HG03135 (cell line): ENCODE results near the gene TSPAN9.

Experiments
- ATAC-seq: cut with Tn5 transposase; IDR thresholded peaks from one replicate; pipeline ENCODE4 v1.9.1; 2021; ENCODE audit warnings: mild to moderate bottlenecking, moderate library complexity; ENCODE audit not compliant: unreplicated experiment

Gene TSPAN9

DNA sequence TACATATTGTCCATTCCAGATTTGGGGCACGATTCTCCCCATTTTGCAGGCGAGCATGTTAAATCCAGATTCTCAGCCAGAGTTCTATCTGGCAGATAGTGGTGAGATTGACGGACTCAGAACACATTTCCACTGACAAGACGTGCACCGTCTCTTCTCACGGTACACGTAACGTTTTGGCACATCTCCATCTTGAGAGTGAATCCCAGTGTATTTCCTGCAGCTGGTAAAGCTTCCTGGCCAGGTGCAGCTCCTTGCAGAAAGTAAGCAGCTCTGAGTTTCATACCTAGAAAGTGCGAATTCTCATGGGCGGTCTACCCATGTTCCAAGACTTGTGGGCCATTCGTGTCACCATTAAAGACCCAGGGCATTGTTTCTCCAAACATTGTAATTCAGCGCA lies 102.6 kb downstream of the TSPAN9 start:
- ATAC-seq: no peak

DNA sequence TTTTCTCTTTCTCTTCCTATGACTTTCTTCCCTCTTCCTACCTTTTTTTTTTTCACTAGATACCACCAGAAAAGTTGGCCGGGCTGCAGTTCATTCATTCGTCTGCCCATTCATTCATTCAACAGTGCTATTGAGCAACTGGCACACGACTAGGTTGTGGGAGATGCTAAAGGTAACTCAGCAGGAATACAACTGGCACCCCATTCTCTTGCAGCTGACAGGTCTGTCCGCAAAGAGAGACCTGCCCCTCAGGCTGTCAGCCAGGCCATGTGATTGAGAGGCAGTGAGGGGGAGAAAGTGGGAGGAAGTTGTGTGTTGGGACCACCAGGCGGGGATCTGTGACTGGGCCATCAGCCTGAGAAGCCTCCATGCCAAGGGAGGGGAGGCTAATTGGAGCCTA lies 105.2 kb downstream of the TSPAN9 start:
- no peak for ATAC-seq

DNA sequence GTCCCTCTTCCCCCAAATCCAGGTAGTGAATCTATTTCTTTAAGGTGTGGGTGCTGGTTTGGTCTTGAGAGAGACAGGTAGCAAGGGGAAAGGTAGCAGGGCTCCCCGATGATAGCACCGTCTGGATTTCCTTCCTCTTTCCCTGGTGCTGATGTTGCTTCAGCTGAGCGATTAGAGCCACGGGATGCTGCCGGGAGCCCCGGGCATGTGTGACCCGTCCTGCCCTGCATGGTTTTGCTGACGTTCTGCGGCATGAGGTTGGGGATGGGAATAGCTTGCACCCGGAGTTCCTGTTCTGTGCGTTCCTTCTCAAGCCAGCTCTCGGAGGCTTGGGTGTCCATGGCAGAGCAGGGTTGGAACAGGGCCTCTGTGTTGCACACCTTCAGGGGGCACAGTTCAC lies 107.3 kb downstream of the TSPAN9 start:
- no peak for ATAC-seq

DNA sequence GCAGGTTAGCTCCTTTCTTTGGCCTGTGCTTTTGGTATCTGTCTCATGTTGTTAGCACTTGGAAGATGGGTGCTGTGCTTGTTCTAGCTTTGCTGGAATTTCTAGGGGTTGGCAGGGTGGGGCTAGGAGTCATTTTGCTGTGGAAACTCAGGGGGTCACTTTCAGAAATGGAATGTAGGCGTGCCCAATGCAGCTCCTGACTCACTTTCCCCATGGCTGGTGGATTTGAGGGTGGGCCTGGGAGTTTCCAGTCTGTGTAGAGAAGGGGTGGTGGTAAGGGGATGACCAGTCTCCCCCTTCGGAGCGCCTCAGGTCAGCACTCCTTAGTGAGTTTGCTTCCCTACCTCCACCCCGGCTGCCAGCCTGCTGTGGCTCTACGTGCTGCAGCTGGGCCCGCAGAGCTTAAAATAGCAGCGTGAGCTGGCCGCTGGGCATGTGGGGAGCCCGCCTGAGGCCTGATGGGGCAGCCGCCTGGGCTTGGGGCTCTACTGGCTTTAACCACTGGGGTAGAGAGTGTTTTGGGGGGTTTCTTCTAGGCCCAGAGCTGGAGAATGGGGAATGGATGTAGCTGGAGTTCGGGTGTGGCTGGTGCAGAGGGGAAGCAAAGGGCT lies 108.2 kb downstream of the TSPAN9 start:
- no peak for ATAC-seq

DNA sequence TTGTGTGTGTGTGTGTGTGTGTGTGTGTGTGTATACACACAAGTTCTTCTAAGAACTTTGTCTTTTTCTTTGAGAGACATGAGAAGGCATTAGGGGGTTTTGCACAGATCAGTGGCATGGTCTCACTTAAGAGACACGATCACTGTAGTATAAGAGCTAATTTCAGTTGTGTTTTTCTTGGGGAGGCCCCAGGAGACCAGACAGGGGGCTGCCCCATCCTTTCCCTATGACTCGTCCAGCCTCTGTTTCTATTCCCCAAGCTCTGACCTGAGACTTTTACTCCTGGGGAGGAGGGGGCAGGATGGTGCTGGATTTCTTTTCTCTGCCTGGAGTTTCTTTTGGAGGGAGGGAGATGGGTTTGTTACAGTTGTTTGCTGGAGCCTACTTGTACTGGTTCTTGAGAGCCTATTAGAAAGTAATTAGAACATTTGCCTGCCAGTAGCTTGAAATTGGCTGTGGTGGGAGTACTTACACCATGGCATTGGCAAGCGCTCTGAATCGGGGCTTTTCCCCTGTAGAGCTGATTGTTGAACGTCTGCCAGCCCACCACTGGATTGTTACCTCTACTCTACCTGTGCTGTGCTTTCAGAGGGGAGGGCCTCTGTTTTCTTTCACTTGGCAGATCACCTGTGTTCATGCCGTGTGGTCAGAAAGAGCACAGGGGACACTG lies 109.5 kb downstream of the TSPAN9 start:
- ATAC-seq: no peak

DNA sequence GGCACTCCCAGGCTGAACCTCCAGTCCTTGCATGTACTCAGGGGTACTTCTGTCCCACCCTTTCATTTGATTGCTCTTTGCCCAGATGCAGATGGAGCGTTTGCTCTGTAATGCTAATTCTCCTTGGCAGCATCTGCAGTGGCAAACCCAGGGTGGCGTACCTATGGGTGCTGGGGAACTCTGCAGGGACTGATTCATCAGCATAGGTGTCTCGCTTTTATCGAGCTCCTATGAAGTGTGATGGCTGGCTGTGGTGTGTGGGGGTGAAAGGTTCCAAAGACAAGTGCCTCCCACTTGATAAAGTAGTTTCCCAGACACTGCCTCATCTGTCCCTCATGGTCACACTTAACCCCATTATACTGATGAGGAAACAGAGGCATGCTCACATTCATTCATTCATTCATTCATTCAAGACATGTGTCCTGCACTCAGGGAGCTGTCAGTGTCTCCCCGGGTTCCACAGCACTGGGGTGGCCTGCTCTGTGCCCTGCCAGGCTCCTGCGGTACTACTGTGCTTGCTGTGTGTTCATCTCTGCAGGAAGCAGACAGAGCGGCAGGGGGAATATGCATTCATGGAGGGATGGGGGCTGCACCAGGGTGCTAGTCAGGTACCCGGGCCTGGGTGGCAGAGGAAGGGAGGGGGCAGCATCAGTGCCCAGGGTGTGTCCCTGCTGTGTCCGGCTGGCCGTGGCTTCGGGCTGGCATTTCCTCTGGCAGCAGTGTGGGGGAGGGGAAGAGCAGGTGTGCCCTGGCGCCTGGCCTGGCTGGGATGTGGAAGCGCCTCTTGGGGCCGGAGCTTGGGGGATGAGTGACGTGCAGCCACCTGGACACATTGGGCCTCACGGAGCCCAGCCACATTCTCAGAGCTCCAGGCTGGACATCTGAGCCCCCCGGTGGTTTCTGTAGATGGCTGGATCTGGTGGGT lies 110.9 kb downstream of the TSPAN9 start:
- no peak for ATAC-seq

DNA sequence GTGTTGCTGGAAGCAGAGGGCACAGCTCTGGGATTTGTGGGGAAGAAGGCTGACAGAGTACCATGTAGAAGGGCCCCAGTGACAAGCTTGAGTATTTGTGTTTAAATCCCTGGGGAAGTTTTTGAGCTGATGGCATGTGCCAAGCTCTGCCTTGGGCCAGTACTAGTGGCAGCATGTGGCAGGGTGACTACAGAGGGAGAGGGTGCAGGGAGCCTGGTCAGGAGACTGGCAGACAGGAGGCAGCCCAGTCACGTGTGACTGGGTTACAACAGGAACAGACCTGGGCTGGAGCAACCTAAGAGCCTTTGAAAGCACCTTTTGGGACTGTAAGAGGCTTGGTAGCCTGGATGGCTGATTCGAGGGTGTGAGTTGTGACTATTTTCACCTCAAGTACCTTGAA lies 112.1 kb downstream of the TSPAN9 start:
- no peak for ATAC-seq

DNA sequence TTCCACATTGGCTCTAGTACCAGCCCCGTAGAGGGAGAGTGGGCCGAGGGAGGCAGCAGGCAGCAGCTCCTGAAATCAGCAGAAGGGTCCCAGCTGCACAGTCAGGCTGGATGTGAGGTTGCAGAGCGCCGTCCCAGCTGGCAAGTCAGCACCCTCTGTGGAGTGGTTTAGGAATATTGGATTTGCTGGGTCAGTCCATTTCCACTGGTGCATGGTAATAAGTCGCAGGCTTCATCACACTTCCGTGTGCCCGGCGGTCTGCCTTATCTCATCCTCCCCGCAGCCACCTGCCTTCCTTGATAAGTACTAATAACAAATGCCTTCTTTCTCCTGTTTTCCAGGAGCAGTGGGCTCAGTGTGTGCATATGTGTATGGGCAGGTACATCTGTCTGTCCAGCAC lies 112.9 kb downstream of the TSPAN9 start:
- no peak for ATAC-seq

DNA sequence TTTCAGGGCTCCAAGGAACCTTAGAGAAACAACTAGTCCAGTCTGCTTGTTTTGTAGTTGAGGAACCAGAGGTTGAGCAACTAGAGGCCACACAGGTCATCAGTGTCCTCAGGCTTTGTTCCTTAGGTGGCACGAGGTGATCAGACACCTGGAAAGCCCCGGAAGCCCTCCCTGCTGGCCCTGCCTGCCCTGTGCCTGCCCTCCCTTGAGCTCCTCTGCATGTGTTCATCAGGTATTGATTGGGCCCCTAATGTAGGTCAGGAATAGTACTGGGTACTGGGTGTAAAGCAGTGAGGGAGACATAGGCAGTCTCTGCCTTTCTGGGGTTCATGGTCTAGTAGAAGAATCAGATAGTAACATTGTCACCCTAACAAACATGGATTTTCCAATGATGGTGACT lies 114.3 kb downstream of the TSPAN9 start:
- ATAC-seq: no peak

DNA sequence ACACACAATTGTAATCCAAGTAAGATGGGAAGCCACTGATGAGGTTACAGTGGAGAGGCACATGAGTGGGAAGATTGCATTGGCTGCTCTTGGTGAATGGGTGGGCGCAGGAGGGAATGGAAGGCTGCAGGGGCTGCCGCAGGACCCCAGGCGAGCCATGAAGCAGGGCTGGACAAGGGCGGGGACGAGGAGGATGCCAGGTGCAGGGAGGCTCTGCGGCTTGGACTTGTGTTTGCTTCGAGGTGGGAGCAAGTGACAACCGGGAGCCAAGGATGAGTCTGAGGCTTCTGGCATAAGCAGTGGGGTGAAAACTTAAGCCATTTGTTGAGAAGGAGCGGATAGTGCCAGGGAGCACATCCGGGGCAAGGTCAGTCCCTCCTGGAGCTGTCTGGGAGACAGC lies 115.0 kb downstream of the TSPAN9 start:
- no peak for ATAC-seq

DNA sequence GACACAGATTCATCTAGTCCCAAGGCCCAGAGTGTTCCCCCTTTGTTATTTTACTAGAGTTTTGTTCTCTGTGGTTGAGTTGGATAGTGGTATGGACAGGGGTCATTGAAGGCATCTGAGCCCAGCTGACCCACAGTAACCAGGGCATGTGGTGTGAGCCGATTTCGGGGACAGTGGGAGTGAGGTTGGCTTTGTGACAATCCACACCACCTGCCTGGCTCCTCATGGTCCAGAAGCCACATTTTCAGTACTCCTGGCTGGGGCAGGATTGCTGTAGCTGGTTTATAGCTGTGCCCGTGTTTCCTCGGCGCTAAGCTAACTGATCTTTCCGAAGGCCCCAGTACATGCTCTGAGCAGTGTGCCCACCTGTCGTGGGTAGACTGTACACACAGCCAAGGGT lies 116.0 kb downstream of the TSPAN9 start:
- ATAC-seq: no peak

DNA sequence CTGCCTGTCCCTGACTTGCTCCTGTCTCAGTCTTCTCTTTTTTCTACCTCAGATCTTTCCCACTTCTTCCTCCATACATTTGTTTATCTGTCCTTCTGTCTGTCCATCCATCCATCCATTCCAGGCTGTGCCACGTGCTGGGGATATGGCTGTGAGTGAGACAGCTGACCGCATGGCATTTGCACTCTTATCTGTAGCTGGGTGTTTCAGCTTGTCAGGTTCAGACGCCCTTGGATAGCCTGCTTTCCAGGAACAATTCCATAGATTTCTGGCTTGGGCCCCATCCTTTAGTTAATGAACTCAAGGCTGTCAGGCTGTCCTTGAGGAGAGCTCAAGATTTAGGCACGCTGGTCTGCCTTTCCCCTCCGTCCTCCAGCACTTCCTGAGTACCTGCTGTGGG lies 116.6 kb downstream of the TSPAN9 start:
- no peak for ATAC-seq

DNA sequence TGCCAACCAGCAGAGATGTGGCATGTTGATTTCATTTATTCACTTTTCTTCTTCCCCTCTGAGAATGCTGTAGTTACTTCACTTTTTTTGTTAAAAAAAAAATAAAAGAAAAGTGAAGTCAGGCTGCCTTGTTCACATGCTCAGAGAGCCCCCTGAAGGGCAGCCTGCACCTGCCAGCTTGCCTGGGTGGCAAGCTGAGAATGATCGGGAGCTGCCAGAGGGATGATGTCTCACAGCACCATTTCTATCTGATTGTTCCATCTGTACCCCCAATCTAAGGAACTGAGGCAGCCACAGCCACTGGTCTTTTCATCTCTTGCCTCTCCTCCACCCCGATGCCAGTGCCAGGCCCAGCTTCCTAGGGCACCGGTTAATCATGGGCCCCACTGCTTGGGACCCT lies 118.2 kb downstream of the TSPAN9 start:
- no peak for ATAC-seq

DNA sequence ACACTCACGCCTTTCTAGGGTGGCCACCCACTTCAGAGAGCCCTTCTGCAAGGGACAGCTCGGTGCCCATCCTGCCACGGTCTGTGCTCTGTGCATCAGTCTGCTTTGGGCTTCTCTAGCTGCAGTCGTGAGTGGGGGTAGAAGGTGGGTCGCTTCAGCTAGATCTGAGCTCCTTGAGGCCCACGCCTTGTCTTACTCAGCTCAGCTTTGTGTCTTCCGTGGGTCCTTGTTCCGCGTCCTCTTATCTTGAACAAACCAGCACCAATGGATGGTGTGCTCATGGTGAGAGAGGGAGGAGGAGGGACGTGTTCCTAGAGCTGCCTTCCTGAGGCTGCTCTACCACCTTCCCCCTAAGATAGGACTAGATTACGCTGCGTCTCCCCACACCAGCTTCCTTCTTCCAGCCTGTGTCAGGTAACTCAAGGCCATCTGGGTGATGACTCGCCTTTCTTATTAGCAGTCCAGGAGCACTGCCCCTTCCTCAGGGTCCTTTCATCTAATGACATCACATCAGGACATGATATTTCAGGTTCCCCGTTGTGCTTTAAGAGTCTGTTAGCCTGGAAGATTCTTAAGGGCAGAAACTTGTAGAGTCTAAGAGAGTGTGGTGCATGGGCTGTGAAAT lies 118.8 kb downstream of the TSPAN9 start:
- ATAC-seq: no peak

DNA sequence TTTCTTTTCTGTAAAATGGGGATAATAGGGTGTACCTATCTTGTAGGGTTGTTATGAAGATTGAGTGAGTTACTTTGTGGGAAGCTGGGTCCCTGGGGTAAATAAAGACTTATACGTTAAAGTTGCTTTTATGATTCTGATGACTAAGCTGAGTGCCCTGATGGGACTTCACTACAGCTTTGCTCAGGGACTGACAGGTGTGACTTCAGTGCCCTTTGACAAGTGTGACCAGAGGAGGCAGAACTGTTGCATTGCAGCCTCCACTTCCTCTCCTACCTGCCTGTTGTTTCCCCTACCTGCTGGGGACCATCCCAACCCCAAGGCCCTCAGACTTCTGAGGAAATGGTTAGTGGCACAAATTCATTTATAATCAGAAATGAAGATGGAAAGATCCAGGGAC lies 119.3 kb downstream of the TSPAN9 start:
- no peak for ATAC-seq

DNA sequence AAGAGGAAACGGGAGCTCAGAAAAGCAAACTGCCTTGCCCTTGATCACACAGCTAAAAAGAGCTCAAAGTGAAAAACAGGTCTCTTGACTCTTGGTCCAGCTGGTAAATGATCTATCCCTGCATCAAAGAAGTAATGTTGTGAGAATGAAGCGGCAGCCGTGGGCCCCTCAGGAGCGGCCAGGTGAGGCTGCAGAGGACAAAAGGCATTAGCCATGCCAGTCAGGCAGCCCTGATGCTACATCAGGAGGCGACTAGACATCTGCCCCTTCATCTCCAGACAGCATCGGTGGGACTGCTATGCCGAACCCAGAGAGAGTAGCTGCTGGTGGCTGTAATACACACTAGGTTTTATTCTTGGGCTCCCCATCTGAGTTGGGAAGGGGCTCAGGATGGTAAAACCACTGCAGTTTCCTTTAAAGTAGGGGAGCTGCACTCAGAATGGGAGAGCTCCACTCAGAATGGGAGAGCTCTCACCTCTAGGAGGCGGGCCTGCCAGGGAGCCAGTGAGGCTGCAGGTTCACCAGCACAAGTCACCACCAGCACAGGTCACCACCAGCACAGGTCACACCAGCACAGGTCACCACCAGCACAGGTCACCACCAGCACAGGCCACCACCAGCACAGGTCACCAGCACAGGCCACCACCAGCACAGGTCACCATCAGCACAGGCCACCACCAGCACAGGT lies 120.1 kb downstream of the TSPAN9 start:
- no peak for ATAC-seq

DNA sequence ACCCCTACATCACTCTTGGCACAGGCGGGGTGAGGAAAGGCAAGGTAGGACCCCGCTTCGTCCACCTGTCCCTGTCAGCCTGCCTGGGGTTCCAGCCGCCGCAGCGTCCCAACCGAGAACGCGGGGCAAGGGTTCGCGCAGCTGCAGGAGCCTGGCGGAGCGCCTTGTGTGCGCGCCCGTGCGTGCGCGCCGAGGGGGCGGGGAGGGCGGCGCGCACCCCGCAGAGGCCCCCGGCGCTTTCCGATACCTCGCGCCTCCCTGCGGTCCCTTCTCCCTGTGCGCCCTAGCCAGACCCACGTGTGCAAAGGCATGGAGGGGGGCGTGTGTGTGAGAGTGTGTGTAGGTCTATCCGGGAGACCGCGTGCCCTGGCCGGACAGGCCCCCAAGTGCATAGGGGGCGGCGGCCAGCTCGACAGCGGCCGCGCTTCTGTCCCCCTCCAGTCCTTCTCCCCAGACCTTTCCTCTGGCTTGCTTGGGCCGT lies 122.4 kb downstream of the TSPAN9 start:
- no peak for ATAC-seq

DNA sequence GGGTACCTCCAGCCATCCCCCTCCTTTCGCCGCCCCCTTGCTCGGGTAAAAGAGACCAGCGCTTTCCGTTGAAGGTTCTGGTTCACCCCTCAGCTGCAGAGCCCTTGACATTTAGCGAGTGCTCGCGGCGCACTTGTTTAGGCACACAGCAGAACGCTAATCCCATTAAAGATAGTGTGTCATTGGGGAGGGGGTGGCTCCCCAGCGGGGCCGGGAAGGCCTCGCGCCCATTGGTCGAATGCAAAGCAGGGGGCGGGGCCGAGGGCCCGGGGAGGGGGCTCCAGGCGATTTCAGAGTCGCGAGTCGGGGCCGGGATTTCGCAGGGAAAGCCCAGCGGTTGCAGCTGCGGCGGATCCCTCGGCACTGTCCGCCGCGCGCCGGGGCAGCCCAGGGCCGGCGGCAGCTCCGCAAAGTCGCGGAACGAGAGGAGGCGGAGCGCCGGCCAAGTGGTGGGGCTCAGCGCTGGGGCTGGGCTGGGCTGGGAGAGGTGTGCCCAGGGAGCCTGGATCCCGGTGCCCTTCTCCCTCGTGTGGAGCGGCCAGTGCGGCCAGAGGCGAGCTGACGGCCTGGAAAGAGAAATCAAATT lies 122.9 kb downstream of the TSPAN9 start:
- no peak for ATAC-seq

DNA sequence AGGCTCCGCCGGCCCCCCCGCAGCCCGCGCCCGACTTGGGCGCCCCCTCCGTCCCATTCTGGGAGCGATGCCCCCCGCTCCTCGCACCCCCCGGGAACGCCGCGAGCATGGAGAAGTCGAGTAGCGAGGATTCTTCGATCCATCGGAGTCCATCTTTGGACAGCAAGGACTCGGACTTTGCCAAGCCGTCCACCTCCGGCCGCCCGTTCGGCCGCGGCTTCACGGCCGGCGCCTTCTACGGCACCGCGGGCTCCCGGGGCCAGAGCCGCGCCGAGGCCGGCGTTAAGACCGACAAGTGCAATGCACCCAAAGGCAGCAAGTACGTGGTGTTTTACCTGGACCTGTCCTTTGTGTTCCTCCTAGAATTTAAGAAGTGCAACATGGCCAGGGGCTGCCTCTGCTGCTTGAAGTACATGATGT lies 123.6 kb downstream of the TSPAN9 start:
- ATAC-seq: no peak

DNA sequence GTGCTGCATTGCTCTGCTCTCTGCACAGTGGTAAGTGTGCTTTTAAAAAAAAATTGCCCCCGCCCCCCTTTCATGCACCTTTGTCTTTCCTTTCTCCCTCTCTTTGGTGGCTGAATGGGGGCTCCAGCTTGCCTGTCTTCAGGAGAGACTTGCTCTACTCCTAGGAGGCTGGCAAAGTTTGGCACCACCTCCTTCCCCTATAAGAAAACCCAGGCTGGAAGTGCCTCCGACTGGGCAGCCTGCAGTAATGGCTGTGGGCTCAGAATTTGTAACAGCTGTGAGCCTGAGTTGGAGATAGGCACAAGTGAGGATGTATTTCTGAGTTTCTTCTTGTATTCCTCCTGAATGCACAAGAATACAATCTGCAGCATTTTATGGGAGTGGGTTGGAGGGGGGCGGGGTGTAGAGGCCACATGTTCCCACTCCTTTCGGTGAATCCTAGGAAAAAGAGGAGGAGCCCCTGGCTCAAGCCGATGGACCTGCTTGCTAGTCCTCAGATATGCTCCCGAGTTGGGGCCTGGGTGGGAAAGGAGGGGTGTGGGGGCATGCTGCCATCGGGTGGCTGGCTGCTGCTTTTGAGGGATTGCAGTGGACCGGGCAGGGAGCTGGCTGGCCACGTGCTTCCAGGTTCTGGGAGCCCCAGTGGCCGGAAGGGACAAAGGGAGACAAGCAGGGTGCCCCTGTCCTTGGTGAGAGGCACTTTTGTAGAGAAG lies 124.3 kb downstream of the TSPAN9 start:
- ATAC-seq: no peak
